GM18498 (cell line): Measurements from ENCODE around the gene CACNA1E.

Experiments used
- ATAC-seq: cut with Tn5 transposase; IDR thresholded peaks from one replicate; pipeline ENCODE4 v1.9.1; 2021; ENCODE audit warnings: mild to moderate bottlenecking, moderate library complexity; ENCODE audit not compliant: unreplicated experiment

Gene CACNA1E

DNA sequence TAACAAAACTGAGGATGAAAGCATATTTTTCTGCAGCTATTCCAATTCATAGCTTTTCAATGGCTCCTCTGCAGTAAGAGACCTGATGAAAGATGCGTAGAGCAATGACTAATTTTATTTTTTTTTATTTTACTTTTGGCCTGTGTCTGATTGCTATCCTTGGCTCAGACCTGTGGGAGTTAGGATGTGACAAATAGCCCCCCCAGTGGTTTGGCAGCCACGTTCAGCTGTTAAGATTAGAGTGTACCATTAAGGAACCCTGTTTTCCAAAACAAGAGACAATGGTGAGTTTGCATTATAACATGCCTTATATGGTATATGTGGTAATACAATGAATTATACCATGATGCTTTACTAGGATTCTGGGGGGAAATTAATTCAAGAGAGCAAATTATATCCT lies 264.7 kb downstream of the CACNA1E start:
- no peak for ATAC-seq

DNA sequence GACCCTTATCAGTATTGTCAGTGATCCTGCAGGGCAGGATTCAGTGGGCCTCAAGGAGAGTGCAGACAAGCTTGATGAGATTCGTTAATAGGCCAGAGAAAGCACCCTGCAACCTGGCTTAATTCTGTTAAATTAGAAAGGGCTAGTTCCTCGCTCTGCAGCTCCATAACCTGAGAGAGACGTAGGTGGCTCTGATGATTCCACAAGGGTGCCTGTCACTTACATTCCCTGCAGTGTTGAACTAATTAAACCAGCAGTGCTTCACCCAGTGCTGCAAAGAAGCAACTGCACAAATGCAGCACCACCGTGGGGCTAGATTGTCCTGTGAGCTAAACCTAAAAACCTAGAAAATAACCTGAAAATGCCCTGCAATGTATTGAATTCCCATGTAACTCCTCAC lies 270.8 kb downstream of the CACNA1E start:
- ATAC-seq: no peak

DNA sequence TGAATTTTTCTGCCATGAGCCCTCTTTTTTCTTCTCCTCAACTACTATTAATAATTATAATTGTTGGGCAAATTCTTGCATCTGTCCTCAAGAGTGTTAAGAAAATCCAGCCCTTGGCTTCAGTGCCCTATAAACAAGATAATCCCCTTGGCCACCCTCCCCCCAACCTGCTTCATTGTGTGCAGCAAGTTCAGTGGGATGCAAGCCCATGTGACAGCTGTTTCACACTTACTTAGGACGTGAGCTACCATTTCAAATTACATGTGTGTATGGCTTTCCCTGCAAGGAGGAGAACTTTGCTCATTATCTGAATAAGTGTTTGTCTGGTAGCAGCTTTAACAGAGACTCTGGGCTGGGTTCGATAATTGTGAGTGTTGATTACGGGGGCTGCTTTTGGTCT lies 276.2 kb downstream of the CACNA1E start:
- no peak for ATAC-seq

DNA sequence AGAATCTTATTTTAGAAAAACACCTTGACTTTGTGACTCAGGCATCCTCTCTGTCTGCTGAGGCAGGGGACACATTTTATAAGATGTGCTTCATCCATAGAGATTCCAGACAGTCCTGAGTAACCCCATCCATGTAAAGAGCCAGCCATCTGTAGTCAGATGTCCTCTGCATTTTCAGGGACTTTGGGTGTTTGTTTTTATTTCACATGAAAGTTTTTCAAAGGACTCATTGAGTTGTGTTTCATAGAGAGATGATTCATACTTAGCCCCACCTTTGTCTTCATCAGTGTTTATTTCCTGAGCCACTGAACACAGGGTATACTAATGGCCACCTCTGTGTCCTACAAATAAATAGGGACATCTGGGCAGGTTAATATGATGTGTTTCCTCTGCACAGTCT lies 280.4 kb downstream of the CACNA1E start:
- ATAC-seq: no peak

DNA sequence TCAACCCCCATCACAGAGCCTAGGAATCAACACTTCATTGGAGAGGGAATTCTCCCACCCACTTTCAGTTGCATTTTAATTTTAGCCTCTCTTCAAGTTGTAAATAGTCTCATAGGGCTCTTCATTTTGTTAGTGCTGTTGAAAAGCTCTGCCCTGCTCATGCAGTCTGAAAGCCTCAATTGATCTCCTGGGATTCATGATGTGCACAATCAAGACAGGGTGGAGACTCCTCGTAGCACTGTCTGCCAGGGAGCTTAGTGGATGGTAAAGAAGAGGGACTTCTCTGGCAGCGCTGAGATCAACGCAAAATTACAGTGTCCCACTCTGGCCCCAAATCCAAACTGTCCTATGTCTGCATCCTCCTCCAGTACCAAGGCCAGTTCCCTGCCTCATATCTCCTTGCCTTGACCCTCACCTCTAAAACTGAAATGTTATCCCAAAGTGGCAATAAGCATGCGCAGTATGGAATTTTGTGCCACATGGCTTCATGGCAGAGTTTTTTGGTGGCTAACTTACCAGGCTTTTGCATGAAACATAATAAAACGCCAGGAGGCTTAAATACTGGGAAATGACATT lies 282.2 kb downstream of the CACNA1E start:
- ATAC-seq: no peak

DNA sequence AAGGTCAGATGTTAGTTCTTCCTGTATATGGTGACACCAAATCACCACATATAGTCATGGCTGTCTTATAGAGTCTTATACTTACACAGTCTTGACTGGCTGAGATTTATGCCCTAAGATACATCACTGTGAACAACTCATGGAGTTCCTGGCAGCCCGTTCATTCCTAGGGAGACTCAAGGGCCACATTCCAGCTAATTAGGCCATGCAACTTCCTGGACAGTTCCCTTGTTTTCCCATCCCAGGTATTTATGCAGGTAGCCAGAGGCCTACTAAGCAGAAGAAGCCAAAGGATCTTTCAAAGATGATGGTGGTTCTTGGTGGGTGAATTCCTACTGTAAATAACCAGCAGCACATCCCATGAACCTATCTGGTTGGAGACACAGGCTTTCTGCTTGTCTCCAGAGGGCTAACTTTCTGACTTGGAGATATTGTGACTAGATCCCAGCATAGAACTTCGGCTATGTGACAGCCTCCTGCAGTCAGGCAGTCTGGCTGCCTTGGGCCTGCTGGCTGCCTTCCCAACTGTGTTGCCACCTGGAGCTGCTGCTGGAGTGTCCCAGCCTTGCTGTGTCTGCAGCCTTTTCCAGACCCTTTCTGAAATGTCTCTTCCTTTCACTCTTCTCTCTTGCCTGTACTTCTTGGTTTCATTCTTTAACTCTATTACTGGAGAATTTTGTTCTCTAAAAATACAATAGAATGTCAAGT lies 283.8 kb downstream of the CACNA1E start:
- no peak for ATAC-seq

DNA sequence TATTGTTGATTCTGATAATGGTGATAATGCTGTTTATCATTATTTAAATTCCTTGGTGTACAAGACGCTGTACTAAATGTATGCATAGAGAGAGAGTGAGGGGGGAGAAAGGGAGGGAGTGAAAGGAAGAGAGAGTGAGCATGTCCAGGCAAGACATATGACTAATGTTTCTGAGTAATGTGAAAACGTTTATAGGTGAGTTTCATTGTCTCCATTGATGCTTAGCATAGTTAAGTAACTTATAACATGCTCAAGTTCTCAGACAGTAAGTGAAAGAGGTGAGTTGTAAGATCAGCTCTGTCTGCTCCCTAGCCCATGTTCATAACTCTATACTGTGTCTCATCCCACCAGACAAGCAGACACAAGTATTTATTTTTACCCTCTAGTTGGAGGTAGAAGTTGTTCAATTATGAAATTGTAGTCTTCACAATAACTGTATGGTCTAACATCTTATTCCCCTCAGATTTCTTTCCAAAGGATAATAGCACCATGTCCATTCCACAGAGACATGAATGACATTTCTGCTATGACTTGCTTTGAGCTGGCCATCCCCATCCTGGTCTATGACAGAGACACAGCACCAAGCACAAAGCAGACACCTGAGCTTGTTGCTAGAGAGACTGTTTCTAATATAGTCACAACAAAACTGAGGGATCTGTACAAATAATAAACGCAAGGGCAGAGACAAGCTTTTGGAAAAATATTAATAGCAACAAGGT lies 285.1 kb downstream of the CACNA1E start:
- peak; percentile 82 for ATAC-seq

DNA sequence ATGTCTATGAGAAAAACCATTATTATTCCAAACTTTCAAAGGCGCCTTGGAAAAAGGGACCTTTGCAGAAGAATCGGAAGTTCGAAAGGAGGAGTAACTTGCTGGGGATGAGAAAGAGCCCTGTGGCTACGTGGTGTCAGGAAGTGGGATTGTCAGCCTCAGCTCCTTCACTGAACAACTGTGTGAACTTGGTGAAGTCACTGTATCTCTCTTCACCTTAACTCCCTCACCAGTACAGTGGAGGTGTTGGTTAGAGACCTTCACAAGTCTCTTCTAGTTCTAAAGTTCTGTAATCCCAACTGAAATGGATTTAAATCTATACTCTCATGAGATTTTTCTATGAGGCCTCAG lies 285.6 kb downstream of the CACNA1E start:
- ATAC-seq: no peak

DNA sequence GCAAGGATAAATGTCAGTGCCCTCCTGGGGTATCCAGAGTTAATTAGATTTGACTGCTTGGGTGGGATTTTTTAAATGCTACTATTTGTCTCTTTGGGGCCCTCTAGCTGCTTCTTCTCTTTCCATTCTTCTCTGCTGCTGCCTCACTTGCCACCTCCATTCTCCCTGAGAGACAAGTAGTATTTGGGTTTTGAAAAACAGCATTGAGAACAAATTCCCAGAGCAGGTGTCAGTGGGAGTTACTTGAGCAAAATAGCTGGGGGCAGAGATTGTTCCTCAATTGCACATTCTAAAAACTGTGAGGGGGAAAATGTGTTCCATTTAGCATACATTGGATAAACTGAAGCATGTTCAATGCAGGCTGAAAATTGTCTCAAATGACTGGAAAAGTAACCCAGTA lies 286.5 kb downstream of the CACNA1E start:
- ATAC-seq: no peak

DNA sequence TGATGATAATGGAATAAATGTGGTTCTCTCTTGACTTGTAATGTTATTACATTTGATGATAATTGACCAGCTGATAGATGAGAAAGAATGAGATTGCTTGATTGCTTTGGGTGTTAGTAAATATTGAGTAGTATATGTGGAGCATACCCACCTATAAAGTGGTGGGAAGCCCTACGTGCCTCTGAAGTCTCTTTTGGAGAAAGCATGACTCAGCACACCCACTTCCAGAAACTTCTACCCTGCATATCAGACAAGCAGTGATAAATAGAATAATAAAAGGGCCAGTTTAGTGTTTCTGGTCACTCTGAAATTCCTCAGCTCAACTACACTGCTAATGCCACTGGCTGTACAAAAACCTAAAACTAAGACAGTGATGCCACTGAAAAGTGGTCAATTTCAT lies 289.4 kb downstream of the CACNA1E start:
- ATAC-seq: no peak

DNA sequence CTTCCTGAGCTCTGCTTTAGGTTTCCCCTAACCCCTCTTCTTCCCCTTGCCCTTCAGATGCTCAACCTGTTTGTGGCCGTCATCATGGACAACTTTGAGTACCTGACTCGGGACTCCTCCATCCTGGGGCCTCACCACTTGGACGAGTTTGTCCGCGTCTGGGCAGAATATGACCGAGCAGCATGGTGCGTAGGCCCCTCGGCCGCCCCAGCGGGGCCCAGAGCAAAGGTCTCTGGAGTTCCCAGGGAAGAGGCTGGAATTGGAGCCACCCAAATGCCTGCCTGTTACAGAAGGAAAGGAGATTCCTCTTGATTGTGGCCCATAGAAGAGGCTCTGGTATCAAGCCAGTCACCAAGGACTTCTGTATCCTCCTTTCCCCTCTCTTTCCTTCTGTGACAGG lies 292.7 kb downstream of the CACNA1E start:
- ATAC-seq: no peak

DNA sequence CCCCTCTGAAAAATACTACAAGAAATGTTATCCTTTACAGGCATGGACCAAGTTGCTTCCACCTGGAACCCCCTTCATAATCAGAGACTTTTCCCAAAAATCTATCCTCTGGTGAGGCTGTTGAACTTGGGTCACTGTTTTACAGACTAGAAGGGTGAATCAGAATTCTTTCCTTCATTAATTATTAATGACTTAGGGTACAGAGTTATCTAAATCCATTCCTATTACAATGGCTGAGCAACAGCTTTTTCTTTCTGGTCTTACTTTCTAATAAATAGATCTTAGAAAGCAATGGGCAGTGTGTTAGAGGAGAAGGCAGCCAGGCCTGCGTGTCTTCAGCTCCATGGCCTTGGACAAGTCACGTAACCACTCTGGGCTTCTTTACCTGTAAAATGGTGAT lies 294.0 kb downstream of the CACNA1E start:
- no peak for ATAC-seq

DNA sequence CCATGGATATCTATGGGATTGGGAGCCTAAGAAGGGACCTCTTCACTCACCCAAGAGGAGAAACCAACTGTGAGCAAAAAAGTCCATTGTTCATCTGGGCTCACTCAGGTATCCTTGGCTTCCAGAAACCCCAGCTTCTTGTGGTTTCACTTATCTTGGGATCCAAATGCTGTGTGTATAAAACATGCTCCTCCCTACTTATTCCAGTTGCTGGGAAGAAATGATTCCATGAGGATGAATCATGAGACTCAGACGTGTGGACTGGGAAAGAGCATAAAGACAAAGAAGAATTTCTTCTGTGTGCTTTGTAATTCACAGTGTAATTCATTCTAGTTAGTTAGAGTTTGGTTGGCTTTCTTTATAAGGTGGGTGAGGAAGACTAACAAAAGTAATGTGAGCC lies 294.5 kb downstream of the CACNA1E start:
- ATAC-seq: no peak

DNA sequence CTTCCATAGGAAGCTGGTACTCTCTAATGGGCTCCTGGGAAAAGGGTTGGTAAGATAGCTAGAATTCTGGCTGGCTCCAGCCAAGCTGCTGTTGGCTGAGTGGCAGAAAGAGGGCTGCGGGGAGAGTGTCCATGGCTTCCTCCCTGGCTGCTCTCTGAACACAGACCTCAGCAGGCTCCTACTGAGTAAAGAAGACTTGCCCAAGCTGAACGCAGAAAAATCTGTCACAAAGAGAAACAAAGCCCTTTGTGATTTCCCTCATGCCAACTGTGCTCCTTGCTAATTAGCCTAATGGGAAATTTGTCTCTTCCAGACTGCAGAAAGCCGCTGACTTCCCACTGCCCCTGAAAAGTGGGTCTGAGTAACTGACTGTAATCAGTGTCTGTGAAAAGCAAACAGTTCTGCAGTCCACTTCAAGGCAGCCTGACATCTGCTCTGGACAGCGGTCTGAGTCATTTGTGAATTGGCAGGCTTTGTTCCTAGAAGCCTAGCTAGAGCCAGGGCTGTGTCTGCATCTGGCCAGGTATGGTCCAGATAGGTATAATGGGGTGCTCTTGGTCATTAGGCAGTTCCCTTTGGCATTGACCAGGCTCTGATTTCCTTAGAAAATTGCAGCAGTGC lies 295.4 kb downstream of the CACNA1E start:
- no peak for ATAC-seq

DNA sequence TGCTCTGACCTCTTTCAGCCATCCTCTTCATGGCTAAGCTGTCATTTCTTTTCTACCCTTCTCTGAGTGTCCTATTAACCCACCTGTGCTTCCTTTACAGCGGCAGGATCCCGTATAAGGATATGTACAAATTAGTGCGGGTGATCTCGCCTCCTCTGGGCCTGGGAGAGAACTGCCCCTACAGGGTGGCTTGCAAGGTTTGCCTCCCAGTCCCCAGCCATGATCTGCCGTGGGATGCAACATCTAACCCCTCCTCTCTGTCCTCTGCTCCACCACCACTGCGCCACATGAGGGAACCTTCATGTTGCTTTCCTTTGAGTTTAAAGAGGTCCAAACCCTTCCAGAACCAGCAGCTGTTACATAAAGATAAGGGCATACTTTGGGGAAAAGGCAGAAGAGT lies 296.0 kb downstream of the CACNA1E start:
- no peak for ATAC-seq

DNA sequence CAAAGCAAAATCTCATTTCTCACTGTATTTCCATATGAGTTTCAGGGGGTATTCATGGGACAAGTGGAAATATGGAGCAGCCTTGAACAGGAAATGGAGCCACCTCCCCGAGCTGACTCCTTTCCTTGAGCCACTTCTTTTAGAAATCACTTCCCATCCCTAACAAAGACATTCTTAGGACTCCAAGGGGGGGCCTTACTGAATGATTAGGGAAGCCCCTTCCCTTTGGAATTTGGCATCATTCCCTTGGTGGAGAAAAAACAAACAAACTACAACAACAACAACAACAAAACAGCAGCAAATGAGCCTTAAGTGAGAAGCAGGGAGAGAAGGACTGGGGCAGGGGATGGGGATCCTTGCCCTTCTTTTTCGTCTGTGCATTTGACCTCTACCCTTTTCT lies 299.9 kb downstream of the CACNA1E start:
- ATAC-seq: no peak

DNA sequence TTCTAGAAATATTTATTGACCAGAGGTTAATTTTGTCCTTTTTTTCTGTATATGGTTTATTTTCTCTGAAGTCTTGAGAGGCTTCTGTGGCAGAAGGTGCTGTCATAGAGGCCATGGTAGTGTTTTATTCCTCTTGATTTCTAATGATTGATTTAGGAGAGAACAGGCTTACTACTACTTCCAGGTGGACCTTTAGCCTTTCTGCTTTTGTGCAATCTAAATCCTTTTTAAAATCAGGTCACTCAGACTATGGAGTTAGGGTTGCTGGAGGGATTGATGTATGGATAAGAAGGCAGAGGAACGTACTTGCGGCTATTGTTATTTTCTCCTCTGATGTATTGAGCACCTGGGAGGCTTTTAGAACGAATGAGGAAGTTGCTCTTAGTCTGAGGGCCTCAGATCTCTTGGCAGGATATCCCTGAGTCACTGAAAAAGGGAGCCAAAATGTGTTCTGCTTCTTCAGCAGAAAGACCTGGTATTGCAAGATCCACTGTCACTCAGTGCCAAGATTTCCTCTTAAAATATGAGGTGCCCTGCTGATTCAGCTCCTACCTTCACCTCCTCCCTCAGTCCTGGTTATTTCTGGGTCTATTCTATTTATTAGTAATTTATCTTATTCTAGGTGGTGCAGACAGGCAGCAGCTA lies 300.8 kb downstream of the CACNA1E start:
- ATAC-seq: no peak

DNA sequence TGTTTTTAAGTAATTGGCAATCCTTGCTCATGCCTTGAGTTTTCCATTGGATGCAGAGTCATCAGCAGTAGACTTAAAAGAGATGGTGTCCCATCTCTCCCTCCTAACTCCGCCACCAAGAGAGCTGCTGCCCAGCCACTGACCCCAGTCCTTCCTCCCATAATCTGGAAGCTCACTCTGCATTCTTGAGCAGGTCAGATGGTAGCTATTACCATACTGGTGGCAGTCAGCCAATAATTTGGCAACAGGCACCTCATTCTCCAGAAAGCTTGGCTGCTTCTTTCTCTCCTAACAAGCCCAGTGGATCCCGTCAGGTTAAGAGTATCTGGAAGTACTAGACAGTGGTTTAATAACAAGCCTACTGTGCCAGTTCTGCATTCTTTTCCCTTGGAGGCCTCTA lies 306.1 kb downstream of the CACNA1E start:
- ATAC-seq: no peak

DNA sequence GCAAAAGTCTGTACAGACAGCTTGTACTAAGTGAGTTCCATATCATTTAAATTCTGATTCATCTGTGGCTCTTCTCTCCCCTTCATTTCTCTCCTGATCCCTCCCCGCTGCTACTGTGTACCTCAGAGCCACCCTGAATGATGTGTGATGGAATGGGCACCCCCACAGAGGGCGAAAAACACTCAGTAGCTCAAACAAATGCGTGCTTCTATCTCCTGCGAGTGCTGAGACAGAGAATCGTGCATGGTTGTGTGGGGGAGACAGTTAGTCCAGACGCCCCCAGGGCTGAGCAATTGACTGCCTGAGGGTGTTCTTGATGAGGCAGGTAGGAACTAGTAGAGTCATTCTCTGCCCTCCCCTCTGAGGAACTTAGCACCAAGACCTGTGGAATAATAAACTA lies 308.4 kb downstream of the CACNA1E start:
- ATAC-seq: no peak

DNA sequence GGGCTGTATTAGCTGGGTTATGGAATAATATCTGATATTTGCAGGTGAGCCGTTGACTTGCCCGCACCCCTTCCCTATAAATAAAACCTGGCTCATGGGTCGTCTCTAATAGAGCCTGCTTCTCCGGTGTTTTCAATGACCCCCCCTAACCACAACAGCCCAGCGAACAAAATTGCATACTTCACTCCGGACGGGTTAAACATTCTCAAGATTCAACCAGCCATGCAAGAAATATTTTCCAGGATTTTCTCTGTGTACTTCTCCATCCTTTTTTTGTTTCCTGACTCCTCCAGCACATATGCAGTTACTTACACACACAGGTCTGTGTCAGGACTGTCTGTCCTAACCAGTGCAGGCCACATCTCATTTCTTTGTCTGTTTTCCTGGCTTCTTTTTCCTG lies 310.5 kb downstream of the CACNA1E start:
- ATAC-seq: no peak

DNA sequence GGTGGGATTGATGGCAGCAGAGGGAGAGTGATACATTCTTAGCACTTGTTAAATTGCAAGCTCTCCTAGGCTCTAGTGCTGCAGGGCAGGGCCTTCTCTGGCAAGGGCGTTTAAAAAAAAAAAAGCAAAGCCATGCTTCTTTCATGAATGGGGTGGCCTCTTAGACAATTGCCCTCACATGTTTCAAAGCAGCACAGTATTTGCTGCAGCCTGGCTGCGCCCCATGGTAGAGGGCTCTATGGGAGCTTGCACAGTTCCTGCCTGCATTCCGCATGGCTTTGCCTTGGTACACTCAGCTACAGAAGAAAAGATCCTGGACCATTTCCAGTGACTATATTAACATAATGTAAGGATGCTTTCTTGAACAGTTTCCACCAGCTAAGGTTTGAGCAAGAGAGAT lies 311.0 kb downstream of the CACNA1E start:
- ATAC-seq: no peak
